ENCODE measurements around the gene GRK4. TPM values are rescaled to one million over a fixed set of nuclear protein-coding genes. Genes with fewer than 3 reads are reported as not detected.
A peak's percentile ranks its signal among the peaks of the same experiment; 100 is the strongest.

Gene GRK4
- total RNA-seq, 3 donors from 2014 or later (not counting 1 experiment from before 2014, with no cell fraction given): 2.0 to 6.4 (median 5.1) TPM

DNA sequence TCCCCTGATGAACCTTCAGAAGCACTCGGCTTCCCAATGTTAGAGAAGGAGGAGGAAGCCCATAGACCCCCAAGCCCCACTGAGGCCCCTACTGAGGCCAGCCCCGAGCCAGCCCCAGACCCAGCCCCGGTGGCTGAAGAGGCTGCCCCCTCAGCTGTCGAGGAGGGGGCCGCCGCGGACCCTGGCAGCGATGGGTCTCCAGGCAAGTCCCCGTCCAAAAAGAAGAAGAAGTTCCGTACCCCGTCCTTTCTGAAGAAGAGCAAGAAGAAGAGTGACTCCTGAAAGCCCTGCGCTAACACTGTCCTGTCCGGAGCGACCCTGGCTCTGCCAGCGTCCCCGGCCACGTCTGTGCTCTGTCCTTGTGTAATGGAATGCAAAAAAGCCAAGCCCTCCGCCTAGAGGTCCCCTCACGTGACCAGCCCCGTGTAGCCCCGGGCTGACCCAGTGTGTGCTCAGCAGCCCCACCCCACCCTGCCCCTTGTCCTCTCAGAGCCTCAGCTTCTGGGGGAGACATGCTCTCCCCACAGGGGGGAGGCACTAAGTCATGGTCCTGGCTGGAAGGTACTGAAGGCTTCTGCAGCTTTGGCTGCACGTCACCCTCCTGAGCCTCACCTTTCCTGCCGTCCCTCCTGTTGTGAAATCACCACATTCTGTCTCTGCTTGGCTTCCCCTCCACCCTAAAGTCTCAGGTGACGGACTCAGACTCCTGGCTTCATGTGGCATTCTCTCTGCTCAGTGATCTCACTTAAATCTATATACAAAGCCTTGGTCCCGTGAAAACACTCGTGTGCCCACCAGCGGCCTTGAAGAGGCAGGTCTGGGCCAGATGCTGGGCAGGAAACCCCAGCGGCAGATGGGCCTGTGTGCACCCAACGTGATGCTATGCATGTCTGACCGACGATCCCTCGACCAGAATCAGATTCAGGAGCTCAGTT, 34.9 kb upstream of the GRK4 start:
- no peaks in the 10 kb centered on the region for H3K27me3 Mint-ChIP-seq (ENCODE audit: low read depth in 2 of 2)
- peaks cover 17 to 24% of the 10 kb centered on the region in 2 donors for H3K4me1 Mint-ChIP-seq
- Histone ChIP-seq H3K4me3 (ENCODE audit: low read length) (no peak overlapping the region), H3K4me1 (ENCODE audit: control insufficient read depth, insufficient read depth, low read length) (peaks cover 33% of the 10 kb centered on the region), H3K36me3 (ENCODE audit: control insufficient read depth, insufficient read depth, low read length) (peaks cover 76% of the 10 kb centered on the region), H3K27me3 (ENCODE audit: control insufficient read depth, insufficient read depth, low read length) (no peaks in the 10 kb centered on the region), H3K9me3 (ENCODE audit: control insufficient read depth, insufficient read depth, low read length) (no peaks in the 10 kb centered on the region), H3K27ac (ENCODE audit: low read length) (no peak overlapping the region)
- WGBS (ENCODE audit: insufficient coverage): 93% methylated on average over 32 of the region's 32 CpGs
- ATAC-seq: no peak
- intact Hi-C loops (cut with micrococcal nuclease): no loop called here
- no peaks in the 10 kb centered on the region for H3K9me3 Mint-ChIP-seq
- H3K4me3 Mint-ChIP-seq: no peak overlapping the region
- no peak for DNase-seq
- H3K36me3 Mint-ChIP-seq: no peaks in the 10 kb centered on the region
- TF ChIP-seq, protein P1, sequence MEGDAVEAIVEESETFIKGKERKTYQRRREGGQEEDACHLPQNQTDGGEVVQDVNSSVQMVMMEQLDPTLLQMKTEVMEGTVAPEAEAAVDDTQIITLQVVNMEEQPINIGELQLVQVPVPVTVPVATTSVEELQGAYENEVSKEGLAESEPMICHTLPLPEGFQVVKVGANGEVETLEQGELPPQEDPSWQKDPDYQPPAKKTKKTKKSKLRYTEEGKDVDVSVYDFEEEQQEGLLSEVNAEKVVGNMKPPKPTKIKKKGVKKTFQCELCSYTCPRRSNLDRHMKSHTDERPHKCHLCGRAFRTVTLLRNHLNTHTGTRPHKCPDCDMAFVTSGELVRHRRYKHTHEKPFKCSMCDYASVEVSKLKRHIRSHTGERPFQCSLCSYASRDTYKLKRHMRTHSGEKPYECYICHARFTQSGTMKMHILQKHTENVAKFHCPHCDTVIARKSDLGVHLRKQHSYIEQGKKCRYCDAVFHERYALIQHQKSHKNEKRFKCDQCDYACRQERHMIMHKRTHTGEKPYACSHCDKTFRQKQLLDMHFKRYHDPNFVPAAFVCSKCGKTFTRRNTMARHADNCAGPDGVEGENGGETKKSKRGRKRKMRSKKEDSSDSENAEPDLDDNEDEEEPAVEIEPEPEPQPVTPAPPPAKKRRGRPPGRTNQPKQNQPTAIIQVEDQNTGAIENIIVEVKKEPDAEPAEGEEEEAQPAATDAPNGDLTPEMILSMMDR (IDR thresholded peaks at IDR 0.05): no peak
- peak overlapping the region; percentile 46 to 53 for H3K27ac Mint-ChIP-seq

DNA sequence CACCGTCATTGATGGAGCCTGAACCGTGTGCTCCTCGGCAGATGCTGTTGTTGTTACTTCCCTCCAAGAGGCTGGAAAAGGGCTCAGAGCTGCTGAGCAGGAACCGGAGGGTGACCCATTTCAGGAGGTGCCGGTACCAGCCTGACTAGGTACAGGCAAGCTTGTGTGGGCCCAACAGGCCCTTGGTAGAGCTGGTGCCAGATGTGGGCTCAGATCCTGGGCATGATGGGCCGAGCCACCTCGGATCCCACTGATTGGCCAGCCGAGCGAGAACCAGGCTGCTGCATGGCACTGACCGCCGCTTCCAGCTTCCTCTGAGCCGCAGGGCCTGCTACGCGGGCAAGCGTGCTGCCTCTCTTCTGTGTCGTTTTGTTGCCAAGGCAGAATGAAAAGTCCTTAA, 33.9 kb upstream of the GRK4 start:
- TF ChIP-seq, protein P1 (IDR thresholded peaks at IDR 0.05): no peak
- no peak for ATAC-seq
- H3K9me3 Mint-ChIP-seq: no peaks in the 10 kb centered on the region
- 96% methylated on average over 16 of the region's 16 CpGs for WGBS (ENCODE audit: insufficient coverage)
- peaks cover 31% of the 10 kb centered on the region for H3K4me1 ChIP-seq (ENCODE audit: control insufficient read depth, insufficient read depth, low read length)
- no peak for DNase-seq
- no peaks in the 10 kb centered on the region for H3K9me3 ChIP-seq (ENCODE audit: control insufficient read depth, insufficient read depth, low read length)
- H3K4me1 Mint-ChIP-seq: peaks cover 12 to 21% of the 10 kb centered on the region in 2 donors
- H3K27ac Mint-ChIP-seq: no peak overlapping the region
- H3K27me3 ChIP-seq (ENCODE audit: control insufficient read depth, insufficient read depth, low read length): no peaks in the 10 kb centered on the region
- no peaks in the 10 kb centered on the region for H3K27me3 Mint-ChIP-seq (ENCODE audit: low read depth in 2 of 2)
- peaks cover 66% of the 10 kb centered on the region for H3K36me3 ChIP-seq (ENCODE audit: control insufficient read depth, insufficient read depth, low read length)
- H3K4me3 ChIP-seq (ENCODE audit: low read length): no peak overlapping the region
- intact Hi-C loops (cut with micrococcal nuclease): no loop called here
- no peak overlapping the region for H3K4me3 Mint-ChIP-seq
- no peak overlapping the region for H3K27ac ChIP-seq (ENCODE audit: low read length)
- H3K36me3 Mint-ChIP-seq: no peaks in the 10 kb centered on the region

DNA sequence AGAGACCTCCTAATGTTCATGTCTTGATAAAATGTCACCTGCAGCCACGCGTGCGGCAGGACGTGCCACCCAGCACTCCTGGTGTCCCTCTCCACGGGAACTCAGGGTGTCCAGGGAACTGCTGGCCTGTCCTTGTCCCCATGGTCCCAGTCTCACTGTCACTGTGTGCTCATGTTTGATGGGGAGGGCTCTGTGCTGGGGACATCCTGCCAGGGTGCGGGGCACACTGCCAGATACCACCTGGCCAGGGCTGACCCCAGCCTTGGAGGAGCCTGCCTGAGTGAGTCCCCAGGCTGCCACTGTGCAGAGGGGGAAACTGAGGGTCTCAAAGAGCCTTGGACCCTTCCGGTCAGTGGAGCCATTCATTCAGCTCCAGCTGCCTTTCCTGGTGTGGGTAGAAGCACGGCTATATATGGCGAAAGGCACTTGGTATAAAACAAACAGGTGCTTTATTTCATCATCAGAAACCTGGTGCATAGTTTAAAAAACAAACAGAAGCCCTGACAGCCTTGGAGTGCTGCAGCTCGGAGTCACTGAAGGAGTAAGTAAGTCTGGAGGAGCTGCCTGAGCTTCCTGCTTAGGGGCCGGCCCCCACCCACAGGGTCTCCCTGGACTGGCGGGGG, 33.1 kb upstream of the GRK4 start:
- H3K36me3 Mint-ChIP-seq: no peaks in the 10 kb centered on the region
- DNase-seq: no peak

More for the DNA sequence above, 33.1 kb upstream of the GRK4 start:
- Mint-ChIP-seq H3K27me3 (ENCODE audit: low read depth in 2 of 2) (no peaks in the 10 kb centered on the region), H3K9me3 (no peaks in the 10 kb centered on the region), H3K4me3 (no peak overlapping the region), H3K4me1 (peaks cover 12 to 21% of the 10 kb centered on the region in 2 donors), H3K27ac (peak overlapping the region; percentile 75 to 92)
- H3K9me3 ChIP-seq (ENCODE audit: control insufficient read depth, insufficient read depth, low read length): no peaks in the 10 kb centered on the region
- WGBS (ENCODE audit: insufficient coverage): 94% methylated on average over 12 of the region's 12 CpGs
- H3K36me3 ChIP-seq (ENCODE audit: control insufficient read depth, insufficient read depth, low read length): peaks cover 59% of the 10 kb centered on the region
- no peak overlapping the region for H3K4me3 ChIP-seq (ENCODE audit: low read length)
- peaks cover 33% of the 10 kb centered on the region for H3K4me1 ChIP-seq (ENCODE audit: control insufficient read depth, insufficient read depth, low read length)
- H3K27ac ChIP-seq (ENCODE audit: low read length): no peak overlapping the region
- TF ChIP-seq, protein P1 (IDR thresholded peaks at IDR 0.05): no peak
- intact Hi-C loops (cut with micrococcal nuclease): loop anchor here (5.0 to 10.0 kb wide), 3 partner anchors 83 to 165 kb away; no protein-coding TSS in a partner anchor
- no peaks in the 10 kb centered on the region for H3K27me3 ChIP-seq (ENCODE audit: control insufficient read depth, insufficient read depth, low read length)
- no peak for ATAC-seq
